ENCODE results near the gene RBMX2.
"Not testable (repeated sequence)": the region's sequence is repeated elsewhere in the genome, so short reads cannot be mapped to it uniquely, and the experiment has no call there.

Gene RBMX2

DNA sequence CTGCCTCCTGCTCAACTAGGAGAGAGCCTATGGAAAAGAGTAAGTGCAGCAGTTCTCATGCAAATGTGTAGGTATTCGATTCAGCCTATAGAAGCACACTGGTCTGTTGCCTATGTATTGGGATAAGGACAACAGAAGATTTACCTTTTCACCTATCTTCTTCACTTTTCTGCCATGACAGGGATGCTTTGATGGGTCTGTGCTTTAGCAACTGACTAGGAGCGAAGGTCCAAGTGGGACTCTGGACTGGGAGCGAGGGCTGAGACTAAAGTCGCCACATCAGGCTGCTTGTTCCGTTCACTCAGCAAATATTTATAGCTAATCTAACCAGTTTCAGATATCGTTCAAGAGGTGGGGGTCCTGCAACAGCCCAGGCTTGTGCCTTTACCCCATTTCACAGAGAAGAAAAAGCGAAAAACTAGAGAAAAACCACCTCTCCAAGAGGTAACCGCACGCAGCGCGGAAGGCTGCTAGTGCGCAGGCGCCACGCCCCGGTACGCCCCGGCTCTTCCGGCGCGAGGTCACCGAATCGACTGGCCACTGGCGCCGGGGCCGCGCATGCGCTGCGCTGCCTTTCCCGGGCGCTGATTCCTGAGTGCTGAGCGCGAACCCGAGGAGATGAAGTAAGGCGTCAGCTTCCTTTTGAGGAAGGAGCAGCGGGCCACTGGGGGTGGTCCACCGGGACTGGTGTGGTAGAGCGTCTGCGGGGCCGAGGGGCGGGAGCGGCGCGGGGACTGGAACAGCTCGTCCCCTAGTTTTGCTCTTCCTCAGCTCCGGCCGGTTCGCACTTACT is at the start of gene RBMX2:
RBMX2 (plus strand) TSS at position 573 of the 793 bp plus-strand sequence; CDS start at position 619, 46 bp downstream.
- DNase-seq: peak; percentile 80

DNA sequence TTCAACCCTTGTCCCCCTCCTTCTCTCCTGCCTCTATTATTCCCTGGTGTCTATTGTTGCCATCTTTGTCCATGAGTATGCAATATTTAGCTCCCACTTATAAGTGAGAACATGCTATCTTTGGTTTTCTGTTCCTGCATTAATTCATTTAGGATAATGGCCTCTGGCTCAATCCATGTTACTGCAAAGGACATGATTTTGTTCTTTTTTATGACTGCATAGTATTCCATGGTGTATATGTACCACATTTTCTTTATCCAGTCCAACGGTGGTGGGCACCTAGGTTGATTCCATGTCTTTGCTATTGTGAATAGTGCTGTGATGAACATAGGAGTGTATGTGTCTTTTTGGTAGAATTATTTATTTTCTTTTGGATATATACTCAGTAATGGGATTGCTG is 49.7 kb upstream of the RBMX2 start:
- DNase-seq: not testable (repeated sequence)

GRCh38 chrX:130376077-130376476 is 25.7 kb upstream of the RBMX2 start:
- no peak for DNase-seq

DNA sequence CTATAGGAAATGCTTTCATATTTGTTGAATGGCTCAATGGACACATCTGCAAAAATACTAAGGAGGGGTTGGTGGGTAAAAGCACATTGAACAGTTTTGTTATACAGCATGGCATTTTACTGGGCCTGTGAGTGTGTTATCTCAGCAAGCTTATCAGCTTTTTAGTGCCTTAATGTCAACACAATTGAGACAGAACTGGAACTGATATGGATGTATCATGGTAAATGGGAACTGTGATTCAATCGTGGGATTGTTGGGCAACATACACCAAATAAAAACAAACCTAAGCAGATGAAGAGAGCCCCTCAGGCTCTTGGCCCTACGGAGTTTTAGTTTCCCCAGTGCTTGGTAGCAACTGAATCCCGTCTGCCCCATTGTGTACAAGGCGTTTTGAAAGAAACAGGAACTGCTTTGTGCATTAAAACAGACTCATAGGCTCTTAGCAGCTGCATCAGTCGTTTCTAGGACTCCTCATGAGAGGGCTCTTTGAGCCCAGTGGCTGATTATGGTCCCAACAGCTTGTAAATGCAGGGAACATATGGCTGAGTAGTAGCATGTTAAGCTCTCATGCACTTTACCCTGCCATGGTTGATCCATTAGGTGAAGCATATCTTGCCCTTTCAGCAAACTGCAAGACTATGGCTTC is 23.6 kb upstream of the RBMX2 start:
- no peak for DNase-seq

DNA sequence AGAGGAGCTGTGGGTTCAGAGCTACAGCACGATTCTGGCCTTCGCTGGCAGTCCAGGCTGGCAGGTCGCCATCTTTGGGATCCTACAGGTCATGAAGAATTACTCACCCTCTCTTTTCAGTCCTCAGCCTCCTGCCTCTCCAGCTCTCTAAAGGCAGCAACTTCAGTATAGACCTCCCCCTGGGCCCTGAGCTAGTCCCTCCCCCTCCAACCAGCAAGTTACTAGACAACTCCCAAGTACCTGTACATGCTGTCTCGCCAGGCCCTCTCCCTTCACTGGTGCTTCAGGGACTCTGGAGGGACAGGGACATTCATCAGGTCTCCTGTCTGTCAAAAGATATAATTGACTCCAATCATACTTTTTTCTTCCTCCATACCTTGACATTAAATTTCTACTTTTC is 16.3 kb upstream of the RBMX2 start, which contains the start of gene GPR119:
GPR119 (minus strand) TSS at position 155 of the 400 bp plus-strand sequence. CDS start 227 bp downstream, outside the sequence.
- no peak for DNase-seq

- no peak for DNase-seq
These were observed 15.4 kb upstream of the RBMX2 start for GRCh38 chrX:130386408-130386808.

DNA sequence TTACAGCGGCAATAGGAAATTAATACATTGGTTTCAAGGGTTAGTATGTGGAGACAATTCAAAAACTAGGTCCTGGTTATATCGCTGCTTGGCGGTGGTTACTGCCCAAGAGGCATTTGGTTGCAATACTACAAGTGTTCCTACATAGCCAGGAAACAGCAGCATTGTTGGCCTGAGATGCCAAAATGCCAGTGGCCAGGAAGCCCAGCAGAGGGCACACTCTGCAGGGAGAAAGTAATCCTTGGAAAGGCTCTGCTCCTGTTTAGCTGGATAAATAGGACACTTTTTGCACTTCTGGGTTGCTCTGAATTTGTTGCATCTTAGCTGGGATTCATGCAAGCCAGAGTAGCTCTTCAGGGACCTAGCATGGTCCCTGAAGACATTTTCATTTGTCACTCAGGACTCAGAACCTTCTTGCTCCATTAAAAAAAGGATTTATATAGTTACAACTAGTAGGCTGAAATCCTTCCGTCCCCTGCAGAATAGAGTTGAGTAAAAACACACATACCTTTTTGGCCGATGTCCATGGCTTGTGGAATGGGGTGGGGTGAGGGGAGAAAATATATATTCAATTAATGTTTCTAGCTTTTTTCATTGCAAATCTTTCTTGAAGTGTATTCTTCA is 8.2 kb upstream of the RBMX2 start:
- DNase-seq: no peak

DNA sequence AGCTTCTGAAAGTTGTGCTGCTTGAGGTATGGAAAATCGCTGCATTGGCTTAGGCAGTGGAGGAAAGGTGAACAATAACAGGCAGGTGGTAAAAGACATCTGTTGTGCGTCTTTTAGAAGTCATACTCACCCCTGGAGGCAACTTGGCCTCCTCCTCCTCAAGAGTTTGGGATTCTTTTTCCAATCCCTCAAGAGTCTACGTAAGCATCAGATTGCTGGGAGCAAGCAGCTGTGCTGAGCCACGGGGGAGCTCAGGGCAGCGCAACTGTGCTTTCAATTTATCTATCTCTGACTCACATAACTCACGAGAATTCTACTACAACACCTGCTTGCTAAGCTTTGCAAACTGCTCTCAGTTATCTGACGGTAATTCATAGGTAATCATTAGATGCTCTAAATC is 6.4 kb upstream of the RBMX2 start:
- no peak for DNase-seq

GRCh38 chrX:130402208-130402684 is 459 bp downstream of the RBMX2 start:
- DNase-seq: no peak

DNA sequence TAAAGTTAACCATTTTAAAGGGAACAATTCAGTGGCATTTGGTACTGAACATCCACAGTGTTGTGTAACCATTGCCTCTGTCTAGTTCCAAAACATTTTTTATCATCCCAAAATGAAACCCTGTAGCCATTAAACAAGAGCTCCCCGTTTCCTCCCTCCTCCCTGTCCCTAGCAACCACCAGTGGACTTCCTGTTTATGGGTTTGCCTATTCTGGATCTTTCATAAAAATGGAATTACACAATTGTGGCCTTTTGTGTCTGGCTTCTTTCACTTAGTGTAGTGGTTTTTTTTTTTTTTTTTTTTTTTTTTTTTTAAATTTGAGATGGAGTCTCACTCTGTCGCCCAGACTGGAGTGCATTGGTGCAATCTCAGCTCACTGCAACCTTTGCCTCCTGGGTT is 11.6 kb downstream of the RBMX2 start:
- DNase-seq: no peak

DNA sequence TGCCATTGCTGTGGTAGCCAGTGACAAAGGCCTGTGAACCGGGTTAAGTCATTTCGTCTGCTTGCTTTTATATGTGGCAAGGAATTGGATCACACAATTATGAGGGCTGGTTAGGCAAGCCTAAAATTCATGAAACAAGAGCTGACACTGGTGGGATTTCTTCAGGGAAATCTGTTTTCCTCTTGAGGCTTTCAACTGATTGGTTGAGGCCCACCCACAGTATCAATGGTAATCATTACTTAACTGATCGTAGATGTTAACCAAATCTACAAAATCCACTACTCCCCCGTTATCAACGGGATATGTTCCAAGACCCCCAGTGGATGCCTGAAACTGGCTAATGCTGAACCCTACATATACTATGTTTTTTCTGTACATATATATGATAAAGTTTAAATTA is 13.0 kb downstream of the RBMX2 start:
- DNase-seq: no peak

GRCh38 chrX:130415201-130415600 is 13.4 kb downstream of the RBMX2 start:
- no peak for DNase-seq

- no peak for DNase-seq
These were observed 15.0 kb downstream of the RBMX2 start for GRCh38 chrX:130416785-130417184.

DNA sequence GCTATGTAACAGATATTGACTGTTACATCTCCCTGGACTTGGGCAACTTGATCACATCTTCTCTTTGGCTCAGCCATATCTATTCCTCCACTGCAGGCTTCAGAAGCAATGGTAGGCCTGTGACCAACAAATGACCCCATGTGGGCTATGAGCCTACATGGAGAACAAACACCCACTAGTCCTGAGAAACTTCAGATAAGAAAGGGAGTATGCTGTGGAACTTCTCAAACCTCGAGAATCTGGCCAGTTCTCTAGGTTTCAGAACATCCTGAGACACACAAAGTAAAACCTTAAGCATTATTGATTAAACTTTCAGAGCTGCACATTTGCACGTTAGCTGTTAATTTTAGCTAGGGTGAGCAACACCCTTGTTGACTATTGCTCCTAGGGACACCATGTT is 16.3 kb downstream of the RBMX2 start:
- DNase-seq: no peak

- DNase-seq: no peak
These were observed 17.0 kb downstream of the RBMX2 start for GRCh38 chrX:130418740-130419139.

DNA sequence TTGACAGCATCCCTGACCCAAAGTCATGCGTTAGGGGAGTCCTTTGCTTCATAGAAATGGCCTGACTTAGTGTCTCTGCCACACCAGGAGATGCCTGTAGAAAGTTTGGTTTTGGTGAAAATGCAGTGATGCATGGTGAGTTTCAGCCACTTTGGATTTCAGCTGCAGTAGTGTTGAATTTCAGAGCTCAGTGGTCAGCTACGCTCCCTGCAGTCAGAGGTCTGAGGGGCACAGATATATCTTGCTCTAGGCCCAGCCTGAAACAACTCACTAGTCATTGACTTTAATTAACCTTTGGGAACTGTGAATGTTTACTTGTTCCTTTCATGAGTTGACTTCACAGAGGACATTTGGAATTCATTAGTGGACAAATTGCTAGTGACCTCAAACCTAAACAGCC is 17.5 kb downstream of the RBMX2 start:
- no peak for DNase-seq

DNA sequence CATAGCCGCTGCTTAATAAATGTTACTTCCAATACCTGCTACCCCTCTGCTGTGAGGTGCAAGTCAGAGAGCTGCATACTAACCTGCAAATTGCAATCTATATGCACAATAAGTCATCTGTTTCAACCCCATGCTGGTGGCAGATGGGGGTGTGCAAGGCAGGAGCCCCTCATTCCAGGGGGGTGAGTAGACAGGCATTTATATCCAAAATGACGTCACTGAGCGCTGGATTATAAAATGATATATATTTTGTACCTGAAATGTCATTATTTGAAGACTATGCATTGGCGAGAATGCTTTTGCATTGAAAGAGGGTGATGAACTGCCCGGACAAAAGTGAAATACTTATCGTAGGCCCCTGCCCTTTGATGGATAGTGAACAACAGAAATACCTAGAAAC is 24.7 kb downstream of the RBMX2 start:
- no peak for DNase-seq

DNA sequence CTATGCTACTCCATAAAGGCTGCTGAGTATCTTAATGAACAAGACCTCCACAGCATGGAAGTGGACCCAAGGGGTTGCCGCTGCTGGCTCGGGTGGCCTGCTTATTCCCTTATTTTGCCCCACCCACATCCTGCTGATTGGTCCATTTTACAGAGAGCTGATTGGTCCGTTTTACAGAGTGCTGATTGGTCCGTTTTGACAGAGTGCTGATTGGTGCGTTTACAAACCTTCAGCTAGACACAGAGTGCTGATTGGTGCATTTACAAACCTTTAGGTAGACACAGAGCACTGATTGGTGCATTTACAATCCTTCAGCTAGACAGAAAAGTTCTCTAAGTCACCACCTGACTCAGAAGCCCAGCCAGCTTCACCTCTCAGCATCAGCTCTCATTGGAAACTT is 27.4 kb downstream of the RBMX2 start:
- not testable (repeated sequence) for DNase-seq

GRCh38 chrX:130435937-130436336 is 34.1 kb downstream of the RBMX2 start:
- DNase-seq: no peak

DNA sequence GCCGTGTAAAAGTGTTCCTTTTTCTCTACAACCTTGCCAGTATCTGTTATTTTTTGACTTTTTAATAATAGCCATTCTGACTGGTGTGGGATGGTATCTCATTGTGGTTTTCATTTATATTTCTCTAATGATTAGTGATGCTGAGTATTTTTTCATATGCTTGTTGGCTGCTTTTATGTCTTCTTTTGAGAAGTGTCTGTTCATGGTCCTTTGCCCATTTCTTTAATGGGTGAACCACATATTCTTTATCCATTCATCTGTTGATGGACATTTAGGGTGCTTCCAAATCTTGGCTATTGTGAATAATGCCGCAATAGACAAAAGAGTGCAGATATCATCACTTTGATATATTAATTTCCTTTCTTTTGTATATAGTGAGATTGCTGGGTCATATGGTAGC is 36.2 kb downstream of the RBMX2 start:
- not testable (repeated sequence) for DNase-seq

GRCh38 chrX:130443875-130444274 is 42.1 kb downstream of the RBMX2 start:
- no peak for DNase-seq

GRCh38 chrX:130444641-130445336 is 43.0 kb downstream of the RBMX2 start:
- no peak for DNase-seq

GRCh38 chrX:130446974-130447373 is 45.2 kb downstream of the RBMX2 start:
- no peak for DNase-seq
